CD4-positive, alpha-beta T cell treated with Interferon alpha-2 for 1 hour (primary cell): Measurements from ENCODE around the gene SPG7.

Experiments
- DNase-seq, 2 donors: peaks; one replicate each; pipeline ENCODE4 v3.0.0-alpha.2; 2020 to 2022

Gene SPG7

DNA sequence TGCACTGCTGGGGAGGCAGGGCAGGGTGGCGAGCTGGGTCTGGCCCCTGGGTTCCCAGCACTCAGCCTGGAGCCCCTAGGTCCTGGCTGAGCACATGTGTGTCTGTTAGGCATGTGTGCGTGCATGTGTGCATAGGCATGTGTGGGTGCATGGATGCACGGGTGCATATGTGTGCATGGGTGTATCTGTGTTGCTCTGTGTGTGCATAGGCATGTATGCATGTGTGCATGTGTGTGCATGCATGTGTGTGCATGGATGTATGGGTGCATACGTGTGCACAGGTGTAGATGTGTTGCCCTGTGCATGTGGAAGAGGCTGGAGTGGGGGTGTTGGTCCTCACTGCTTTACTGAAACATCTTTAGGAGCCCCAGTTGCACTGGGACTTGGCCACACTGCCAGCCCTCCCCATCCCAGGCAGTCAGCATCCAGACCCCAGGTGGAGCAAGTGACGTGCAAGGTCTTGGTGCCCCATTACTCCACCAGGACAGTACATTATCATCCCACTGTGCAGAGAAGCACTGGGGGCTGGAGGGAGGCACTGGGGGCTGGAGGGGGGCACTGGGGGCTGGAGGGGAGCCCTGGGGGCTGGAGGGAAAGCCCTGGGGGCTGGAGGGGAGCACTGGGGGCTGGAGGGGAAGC, 94.9 kb downstream of the SPG7 start:
- no peak for DNase-seq

DNA sequence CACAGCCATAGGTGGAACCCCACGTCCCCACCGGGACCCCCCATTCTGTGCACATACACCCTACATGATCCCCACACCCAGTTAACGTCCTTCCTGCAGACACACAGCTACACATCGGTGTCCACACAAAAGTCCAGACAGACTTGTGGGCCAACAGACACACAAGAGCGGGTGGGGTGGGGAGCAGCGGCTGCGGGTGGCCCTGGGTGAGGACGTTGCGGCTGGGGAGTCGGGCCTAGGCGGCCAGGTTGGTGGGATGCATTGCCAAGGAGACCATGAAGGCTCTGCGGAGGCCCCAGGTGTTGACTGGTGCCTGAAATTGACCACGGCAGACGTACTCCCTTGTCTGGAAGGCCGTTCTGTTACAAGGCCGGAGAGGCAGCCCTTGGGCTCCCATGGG, 96.6 kb downstream of the SPG7 start:
- DNase-seq, result no peak

DNA sequence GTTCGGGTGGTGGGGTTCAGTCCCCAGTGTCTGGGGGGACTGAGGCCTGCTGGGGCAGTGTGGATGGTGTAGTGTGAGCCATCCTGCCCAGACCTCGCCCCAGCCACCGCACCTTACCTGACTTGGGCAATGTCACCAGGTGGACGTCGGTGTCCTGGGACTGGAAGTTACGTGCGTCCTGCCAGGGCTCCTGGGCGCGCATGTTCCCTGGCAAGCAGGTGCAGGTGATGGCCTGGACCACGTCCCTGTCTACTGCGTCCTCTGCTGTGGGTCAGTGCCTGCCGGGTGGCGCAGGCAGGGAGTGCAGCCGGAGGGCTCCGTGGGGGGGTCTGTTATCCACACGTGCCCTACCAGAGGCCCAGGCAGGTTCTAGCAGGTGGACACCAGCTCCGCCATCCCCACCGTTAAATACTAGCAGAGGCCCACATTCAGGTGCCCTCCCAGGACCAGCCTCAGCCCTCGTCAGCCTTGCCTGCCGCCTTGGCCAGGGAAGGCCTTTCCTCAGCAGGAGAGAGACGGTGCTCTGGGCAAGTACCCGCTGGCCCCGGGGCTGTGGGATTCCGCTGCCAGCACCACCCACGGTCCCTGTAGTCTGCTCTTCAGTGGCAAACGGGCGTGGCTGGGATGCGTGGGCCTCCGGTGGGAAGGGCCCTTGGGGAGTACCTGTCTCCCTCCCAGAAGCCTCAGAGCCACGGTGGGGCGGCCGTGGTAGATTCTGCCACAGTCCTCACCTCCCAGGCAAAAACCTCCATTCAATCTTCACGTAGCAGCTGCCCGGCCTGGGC, 97.2 kb downstream of the SPG7 start:
- no peak for DNase-seq

DNA sequence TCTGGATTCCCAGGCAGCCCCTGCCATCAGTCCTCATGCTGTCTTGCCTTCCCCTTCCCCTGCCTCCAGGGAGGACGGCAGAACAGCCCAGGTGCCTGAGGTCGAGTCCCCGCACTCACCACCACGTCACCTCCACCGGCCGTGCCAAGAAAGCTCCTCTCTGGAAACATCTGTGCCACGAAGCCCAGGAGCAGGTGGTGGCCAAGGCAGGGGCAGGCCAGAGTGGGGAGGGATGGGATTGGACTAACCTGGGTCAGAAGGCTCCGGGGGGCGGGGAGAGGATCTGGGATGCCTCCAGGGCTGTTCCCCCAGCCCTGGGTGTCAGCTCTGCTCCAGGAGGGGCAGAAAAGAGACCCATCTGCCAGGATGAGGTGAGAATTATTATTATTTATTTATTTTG, 97.8 kb downstream of the SPG7 start:
- DNase-seq, result no peak
